GM18507 (cell line): Measurements from ENCODE around the gene TSNAXIP1.

ENCODE experiments used
- DNase-seq: peaks from one replicate; pipeline ENCODE4 v3.0.0; 2011; ENCODE audit warnings: low read depth; ENCODE audit not compliant: insufficient read length; ENCODE audit errors: extremely low spot score
- FAIRE-seq: peaks from 2 replicates; lab custom pipeline; 2011; peaks lifted over from hg19 to GRCh38; lab: Jason Lieb, UNC

TSNAXIP1 gene

GRCh38 chr16:67781565-67781921 lies 25.1 kb upstream of the TSNAXIP1 start:
- DNase-seq (no peak), FAIRE-seq (no peak)

- no peak for DNase-seq
- no peak for FAIRE-seq
Measured at GRCh38 chr16:67782567-67783352, 23.9 kb upstream of the TSNAXIP1 start.

GRCh38 chr16:67783353-67783725 lies 23.4 kb upstream of the TSNAXIP1 start:
- no peak for DNase-seq
- no peak for FAIRE-seq

GRCh38 chr16:67786491-67786890 lies 20.2 kb upstream of the TSNAXIP1 start:
- peak; percentile 60 for FAIRE-seq
- DNase-seq: no peak

- no peak for DNase-seq
- peak; percentile 53 for FAIRE-seq
Measured at GRCh38 chr16:67790071-67790470, 16.6 kb upstream of the TSNAXIP1 start.

GRCh38 chr16:67796099-67796718 lies 10.5 kb upstream of the TSNAXIP1 start:
- FAIRE-seq: no peak
- DNase-seq: no peak

GRCh38 chr16:67800338-67800926 lies 6.3 kb upstream of the TSNAXIP1 start:
- no peak for FAIRE-seq
- no peak for DNase-seq

- DNase-seq (no peak), FAIRE-seq (no peak)
Measured at GRCh38 chr16:67801241-67801640, 5.4 kb upstream of the TSNAXIP1 start.

- FAIRE-seq (peak; percentile 77), DNase-seq (no peak)
Measured at GRCh38 chr16:67801883-67802282, 4.8 kb upstream of the TSNAXIP1 start.

- no peak for FAIRE-seq
- no peak for DNase-seq
Measured at GRCh38 chr16:67803894-67804293, 2.8 kb upstream of the TSNAXIP1 start.

- no peak for DNase-seq
- FAIRE-seq: no peak
Measured at GRCh38 chr16:67804853-67805542, 1.7 kb upstream of the TSNAXIP1 start.

- DNase-seq (no peak), FAIRE-seq (no peak)
Measured at GRCh38 chr16:67805718-67806427, 816 bp upstream of the TSNAXIP1 start.

- DNase-seq (no peak), FAIRE-seq (no peak)
Measured at GRCh38 chr16:67807148-67807682, 526 bp downstream of the TSNAXIP1 start.

- DNase-seq (no peak), FAIRE-seq (no peak)
Measured at GRCh38 chr16:67811899-67812298, 5.2 kb downstream of the TSNAXIP1 start.

GRCh38 chr16:67814567-67814966 lies 7.9 kb downstream of the TSNAXIP1 start:
- no peak for DNase-seq
- no peak for FAIRE-seq

- no peak for FAIRE-seq
- no peak for DNase-seq
Measured at GRCh38 chr16:67820608-67821259, 14.0 kb downstream of the TSNAXIP1 start.

GRCh38 chr16:67822511-67822910 lies 15.8 kb downstream of the TSNAXIP1 start:
- DNase-seq (no peak), FAIRE-seq (no peak)

- DNase-seq (no peak), FAIRE-seq (no peak)
Measured at GRCh38 chr16:67825119-67825518, 18.4 kb downstream of the TSNAXIP1 start.

GRCh38 chr16:67825906-67826305 lies 19.2 kb downstream of the TSNAXIP1 start:
- no peak for FAIRE-seq
- DNase-seq: no peak
